Measurements from ENCODE around the gene E2F6.

The E2F6 gene

GRCh38 chr2:11422901-11423435 is 43.0 kb downstream of the E2F6 start:
- Histone ChIP-seq H3K79me2 (ENCODE audit: insufficient read depth, low read length) (no peaks in the 10 kb centered on the region), H2AFZ (ENCODE audit: low read length) (no peak overlapping the region), H3K36me3 (ENCODE audit: insufficient read depth, low read length) (no peaks in the 10 kb centered on the region), H3K9ac (ENCODE audit: low read depth, low read length, poor library complexity, severe bottlenecking) (no peak overlapping the region), H4K20me1 (ENCODE audit: insufficient read depth, low read length, poor library complexity, severe bottlenecking) (no peaks in the 10 kb centered on the region), H3K4me3 (ENCODE audit: low read length, poor library complexity, severe bottlenecking) (no peak overlapping the region), H3K27me3 (ENCODE audit: insufficient read depth, low read length, poor library complexity, severe bottlenecking) (no peaks in the 10 kb centered on the region), H3K9me3 (ENCODE audit: insufficient read depth, low read depth, low read length) (no peaks in the 10 kb centered on the region), H3K9me2 (replicated peaks; ENCODE audit: low read depth, low read length) (no peaks in the 10 kb centered on the region), H3K4me1 (ENCODE audit: insufficient read depth, low read length, poor library complexity, severe bottlenecking) (no peaks in the 10 kb centered on the region), H3K4me2 (ENCODE audit: low read depth, low read length, poor library complexity, severe bottlenecking) (no peak overlapping the region), H3F3A (ENCODE audit: low read depth) (no peaks in the 10 kb centered on the region)
- no peak for TF ChIP-seq CTCF (conservative IDR thresholded peaks at IDR 0.05; ENCODE audit: low read length)
- no peak for TF ChIP-seq EZH2phosphoT487 (IDR thresholded peaks at IDR 0.05; ENCODE audit: borderline replicate concordance)

GRCh38 chr2:11422491-11422865 is 43.5 kb downstream of the E2F6 start:
- H2AFZ ChIP-seq (ENCODE audit: low read length): no peak overlapping the region

GRCh38 chr2:11421863-11422490 is 44.0 kb downstream of the E2F6 start:
- Histone ChIP-seq H3K36me3 (ENCODE audit: insufficient read depth, low read length) (no peaks in the 10 kb centered on the region), H3F3A (ENCODE audit: low read depth) (no peaks in the 10 kb centered on the region), H4K20me1 (ENCODE audit: insufficient read depth, low read length, poor library complexity, severe bottlenecking) (no peaks in the 10 kb centered on the region), H3K9me2 (replicated peaks; ENCODE audit: low read depth, low read length) (no peaks in the 10 kb centered on the region), H3K9me3 (ENCODE audit: insufficient read depth, low read depth, low read length) (no peaks in the 10 kb centered on the region), H3K4me1 (ENCODE audit: insufficient read depth, low read length, poor library complexity, severe bottlenecking) (no peaks in the 10 kb centered on the region), H3K4me2 (ENCODE audit: low read depth, low read length, poor library complexity, severe bottlenecking) (no peak overlapping the region), H2AFZ (ENCODE audit: low read length) (no peak overlapping the region), H3K27me3 (ENCODE audit: insufficient read depth, low read length, poor library complexity, severe bottlenecking) (no peaks in the 10 kb centered on the region), H3K9ac (ENCODE audit: low read depth, low read length, poor library complexity, severe bottlenecking) (no peak overlapping the region), H3K4me3 (ENCODE audit: low read length, poor library complexity, severe bottlenecking) (no peak overlapping the region), H3K79me2 (ENCODE audit: insufficient read depth, low read length) (no peaks in the 10 kb centered on the region)
- TF ChIP-seq EZH2phosphoT487 (IDR thresholded peaks at IDR 0.05; ENCODE audit: borderline replicate concordance) (no peak), CTCF (conservative IDR thresholded peaks at IDR 0.05; ENCODE audit: low read length) (no peak)

More at GRCh38 chr2:11422491-11422865, 43.5 kb downstream of the E2F6 start:
- H3K4me3 ChIP-seq (ENCODE audit: low read length, poor library complexity, severe bottlenecking): no peak overlapping the region
- no peaks in the 10 kb centered on the region for H3K9me2 ChIP-seq (replicated peaks; ENCODE audit: low read depth, low read length)
- no peak overlapping the region for H3K4me2 ChIP-seq (ENCODE audit: low read depth, low read length, poor library complexity, severe bottlenecking)
- H3K36me3 ChIP-seq (ENCODE audit: insufficient read depth, low read length): no peaks in the 10 kb centered on the region
- no peaks in the 10 kb centered on the region for H3K4me1 ChIP-seq (ENCODE audit: insufficient read depth, low read length, poor library complexity, severe bottlenecking)
- H3K79me2 ChIP-seq (ENCODE audit: insufficient read depth, low read length): no peaks in the 10 kb centered on the region
- no peaks in the 10 kb centered on the region for H3K27me3 ChIP-seq (ENCODE audit: insufficient read depth, low read length, poor library complexity, severe bottlenecking)
- TF ChIP-seq EZH2phosphoT487 (IDR thresholded peaks at IDR 0.05; ENCODE audit: borderline replicate concordance) (no peak), CTCF (conservative IDR thresholded peaks at IDR 0.05; ENCODE audit: low read length) (no peak)
- H3K9ac ChIP-seq (ENCODE audit: low read depth, low read length, poor library complexity, severe bottlenecking): no peak overlapping the region
- H3K9me3 ChIP-seq (ENCODE audit: insufficient read depth, low read depth, low read length): no peaks in the 10 kb centered on the region
- H4K20me1 ChIP-seq (ENCODE audit: insufficient read depth, low read length, poor library complexity, severe bottlenecking): no peaks in the 10 kb centered on the region
- no peaks in the 10 kb centered on the region for H3F3A ChIP-seq (ENCODE audit: low read depth)

Measured in Loucy (cell line).